Uterus (tissue), 2 donors: ENCODE results near the gene STAT6.

Experiments
- POLR2A ChIP-seq, 2 donors: fragments of 450-650 bp; IDR thresholded peaks; one replicate each; pipeline ENCODE4 v1.6.1; 2016; ENCODE audit warnings: antibody characterized with exemption in 2 of 2, mild to moderate bottlenecking in 1 of 2, moderate library complexity in 1 of 2
- TF ChIP-seq, protein P1 (sequence below), 4 experiments: fragments of 200-600 bp in 2 of 4; fragments of 450-650 bp in 2 of 4; sonication (generic) in 2 of 4; IDR thresholded peaks; one replicate each; pipeline ENCODE4 v1.5.1; 2016 to 2019; ENCODE audit warnings: antibody characterized with exemption in 4 of 4, mild to moderate bottlenecking in 2 of 4, moderate library complexity in 1 of 4

DNA sequence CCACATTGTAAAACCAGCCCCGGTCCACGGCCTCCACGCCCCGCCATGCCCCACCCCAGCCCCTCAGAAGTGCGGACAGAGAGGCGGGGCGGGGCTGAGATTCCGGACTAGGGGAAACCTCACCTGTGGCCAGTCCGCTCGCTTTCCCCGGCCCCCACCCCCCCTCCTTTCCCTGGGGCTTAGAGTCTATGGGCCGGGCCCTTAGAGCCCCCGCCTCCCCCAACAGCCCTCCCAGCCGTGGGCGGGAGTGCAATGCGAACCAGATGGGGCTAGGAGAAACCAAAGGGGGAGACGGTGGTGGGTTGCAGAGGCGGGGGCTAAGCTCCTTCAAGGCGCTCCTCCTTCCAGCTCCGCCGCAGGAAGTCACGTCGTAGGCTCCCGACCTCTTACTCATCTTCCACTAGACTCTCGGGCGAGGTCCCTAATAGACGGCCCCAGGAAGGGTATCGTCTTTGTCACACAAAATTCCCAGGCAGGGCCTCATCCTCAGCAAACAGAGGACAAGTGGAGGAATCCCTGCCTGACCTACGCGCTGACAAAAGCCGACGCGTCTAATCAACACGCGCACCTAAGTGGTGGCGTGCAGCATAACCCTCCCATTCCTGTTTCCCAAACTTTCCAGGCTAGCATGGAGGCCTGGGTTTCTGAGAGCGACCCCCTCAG, 23.3 kb downstream of the STAT6 start:
- TF ChIP-seq POLR2A (IDR thresholded peaks at IDR 0.05), result peak; percentile 27 to 47
- TF ChIP-seq, protein P1, sequence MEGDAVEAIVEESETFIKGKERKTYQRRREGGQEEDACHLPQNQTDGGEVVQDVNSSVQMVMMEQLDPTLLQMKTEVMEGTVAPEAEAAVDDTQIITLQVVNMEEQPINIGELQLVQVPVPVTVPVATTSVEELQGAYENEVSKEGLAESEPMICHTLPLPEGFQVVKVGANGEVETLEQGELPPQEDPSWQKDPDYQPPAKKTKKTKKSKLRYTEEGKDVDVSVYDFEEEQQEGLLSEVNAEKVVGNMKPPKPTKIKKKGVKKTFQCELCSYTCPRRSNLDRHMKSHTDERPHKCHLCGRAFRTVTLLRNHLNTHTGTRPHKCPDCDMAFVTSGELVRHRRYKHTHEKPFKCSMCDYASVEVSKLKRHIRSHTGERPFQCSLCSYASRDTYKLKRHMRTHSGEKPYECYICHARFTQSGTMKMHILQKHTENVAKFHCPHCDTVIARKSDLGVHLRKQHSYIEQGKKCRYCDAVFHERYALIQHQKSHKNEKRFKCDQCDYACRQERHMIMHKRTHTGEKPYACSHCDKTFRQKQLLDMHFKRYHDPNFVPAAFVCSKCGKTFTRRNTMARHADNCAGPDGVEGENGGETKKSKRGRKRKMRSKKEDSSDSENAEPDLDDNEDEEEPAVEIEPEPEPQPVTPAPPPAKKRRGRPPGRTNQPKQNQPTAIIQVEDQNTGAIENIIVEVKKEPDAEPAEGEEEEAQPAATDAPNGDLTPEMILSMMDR (IDR thresholded peaks at IDR 0.05), result peak in 1 of 4 experiments; percentile 19
